Measurements from ENCODE around the gene CRB2.

Gene CRB2

GRCh38 chr9:123357743-123358059 lies 1.7 kb downstream of the CRB2 start:
- Mint-ChIP-seq H3K27me3 (peaks cover 8 to 44% of the 10 kb centered on the region in 2 donors), H3K4me1 (ENCODE audit: low read depth in 2 of 2) (peaks cover 3 to 4% of the 10 kb centered on the region in 2 donors), H3K9me3 (no peaks in the 10 kb centered on the region), H3K27ac (no peak overlapping the region), H3K36me3 (ENCODE audit: insufficient read depth) (no peaks in the 10 kb centered on the region), H3K4me3 (no peak overlapping the region)
- ATAC-seq (replicated peaks), result no peak
- DNase-seq, result no peak

- no peaks in the 10 kb centered on the region for H3K36me3 Mint-ChIP-seq (ENCODE audit: insufficient read depth)
- peaks cover 3 to 4% of the 10 kb centered on the region in 2 donors for H3K4me1 Mint-ChIP-seq (ENCODE audit: low read depth in 2 of 2)
- DNase-seq (no peak), ATAC-seq (replicated peaks) (no peak)
- H3K27me3 Mint-ChIP-seq, result peaks cover 6 to 41% of the 10 kb centered on the region in 2 donors
- H3K4me3 Mint-ChIP-seq, result no peak overlapping the region
- H3K27ac Mint-ChIP-seq, result no peak overlapping the region
- no peaks in the 10 kb centered on the region for H3K9me3 Mint-ChIP-seq
Measured at GRCh38 chr9:123358181-123358905, 2.3 kb downstream of the CRB2 start.

- Mint-ChIP-seq H3K4me3 (no peak overlapping the region), H3K36me3 (ENCODE audit: insufficient read depth) (no peaks in the 10 kb centered on the region), H3K4me1 (ENCODE audit: low read depth in 2 of 2) (peaks cover under 1 to 2% of the 10 kb centered on the region in 2 donors), H3K9me3 (no peaks in the 10 kb centered on the region), H3K27ac (no peak overlapping the region), H3K27me3 (peaks cover 6 to 42% of the 10 kb centered on the region in 2 donors)
- DNase-seq, result no peak
- ATAC-seq (replicated peaks), result no peak
Measured at GRCh38 chr9:123359106-123359505, 3.1 kb downstream of the CRB2 start.

GRCh38 chr9:123359546-123359945 lies 3.5 kb downstream of the CRB2 start:
- H3K9me3 Mint-ChIP-seq, result no peaks in the 10 kb centered on the region
- no peak overlapping the region for H3K27ac Mint-ChIP-seq
- DNase-seq (no peak), ATAC-seq (replicated peaks) (no peak)
- H3K4me1 Mint-ChIP-seq (ENCODE audit: low read depth in 2 of 2), result no peaks in the 10 kb centered on the region
- H3K36me3 Mint-ChIP-seq (ENCODE audit: insufficient read depth), result no peaks in the 10 kb centered on the region
- H3K27me3 Mint-ChIP-seq, result peaks cover 6 to 40% of the 10 kb centered on the region in 2 donors
- H3K4me3 Mint-ChIP-seq, result no peak overlapping the region

- Mint-ChIP-seq H3K27me3 (peaks cover 4 to 36% of the 10 kb centered on the region in 2 donors), H3K4me1 (ENCODE audit: low read depth in 2 of 2) (no peaks in the 10 kb centered on the region), H3K4me3 (no peak overlapping the region), H3K27ac (no peak overlapping the region), H3K9me3 (no peaks in the 10 kb centered on the region), H3K36me3 (ENCODE audit: insufficient read depth) (no peaks in the 10 kb centered on the region)
- ATAC-seq (replicated peaks) (no peak), DNase-seq (peak in 1 of 3 experiments; percentile 9)
Measured at GRCh38 chr9:123360161-123361085, 4.4 kb downstream of the CRB2 start.

- H3K27ac Mint-ChIP-seq, result no peak overlapping the region
- ATAC-seq (replicated peaks), result no peak
Measured at GRCh38 chr9:123361086-123361730, 5.2 kb downstream of the CRB2 start.

GRCh38 chr9:123361731-123362510 lies 5.9 kb downstream of the CRB2 start:
- DNase-seq (no peak), ATAC-seq (replicated peaks) (no peak)
- no peak overlapping the region for H3K27ac Mint-ChIP-seq
- H3K36me3 Mint-ChIP-seq (ENCODE audit: insufficient read depth), result no peaks in the 10 kb centered on the region
- no peaks in the 10 kb centered on the region for H3K9me3 Mint-ChIP-seq
- no peaks in the 10 kb centered on the region for H3K4me1 Mint-ChIP-seq (ENCODE audit: low read depth in 2 of 2)
- H3K4me3 Mint-ChIP-seq, result no peak overlapping the region
- H3K27me3 Mint-ChIP-seq, result peaks cover 5 to 36% of the 10 kb centered on the region in 2 donors

More at GRCh38 chr9:123361086-123361730, 5.2 kb downstream of the CRB2 start:
- H3K9me3 Mint-ChIP-seq, result no peaks in the 10 kb centered on the region
- no peaks in the 10 kb centered on the region for H3K36me3 Mint-ChIP-seq (ENCODE audit: insufficient read depth)
- no peak overlapping the region for H3K4me3 Mint-ChIP-seq
- H3K4me1 Mint-ChIP-seq (ENCODE audit: low read depth in 2 of 2), result no peaks in the 10 kb centered on the region
- no peak for DNase-seq
- H3K27me3 Mint-ChIP-seq, result peaks cover 5 to 36% of the 10 kb centered on the region in 2 donors

- Mint-ChIP-seq H3K4me3 (no peak overlapping the region), H3K4me1 (ENCODE audit: low read depth in 2 of 2) (no peaks in the 10 kb centered on the region), H3K27me3 (peaks cover 11 to 44% of the 10 kb centered on the region in 2 donors), H3K9me3 (no peaks in the 10 kb centered on the region), H3K36me3 (ENCODE audit: insufficient read depth) (no peaks in the 10 kb centered on the region), H3K27ac (no peak overlapping the region)
- DNase-seq, result no peak
- ATAC-seq (replicated peaks), result no peak
Measured at GRCh38 chr9:123362856-123363255, 6.9 kb downstream of the CRB2 start.

GRCh38 chr9:123364241-123364824 lies 8.3 kb downstream of the CRB2 start:
- H3K27ac Mint-ChIP-seq, result no peak overlapping the region
- H3K9me3 Mint-ChIP-seq, result no peaks in the 10 kb centered on the region
- ATAC-seq (replicated peaks) (no peak), DNase-seq (no peak)
- no peaks in the 10 kb centered on the region for H3K4me1 Mint-ChIP-seq (ENCODE audit: low read depth in 2 of 2)
- H3K36me3 Mint-ChIP-seq (ENCODE audit: insufficient read depth), result peaks cover 4% of the 10 kb centered on the region
- H3K27me3 Mint-ChIP-seq, result peaks cover 22 to 59% of the 10 kb centered on the region in 2 donors
- H3K4me3 Mint-ChIP-seq, result no peak overlapping the region

GRCh38 chr9:123365287-123365880 lies 9.4 kb downstream of the CRB2 start:
- H3K9me3 Mint-ChIP-seq, result no peaks in the 10 kb centered on the region
- peaks cover 4% of the 10 kb centered on the region for H3K36me3 Mint-ChIP-seq (ENCODE audit: insufficient read depth)
- peaks cover 28 to 70% of the 10 kb centered on the region in 2 donors for H3K27me3 Mint-ChIP-seq
- DNase-seq (no peak), ATAC-seq (replicated peaks) (no peak)
- H3K4me3 Mint-ChIP-seq, result no peak overlapping the region
- no peaks in the 10 kb centered on the region for H3K4me1 Mint-ChIP-seq (ENCODE audit: low read depth in 2 of 2)
- H3K27ac Mint-ChIP-seq, result no peak overlapping the region

GRCh38 chr9:123365881-123366528 lies 10.0 kb downstream of the CRB2 start:
- no peaks in the 10 kb centered on the region for H3K4me1 Mint-ChIP-seq (ENCODE audit: low read depth in 2 of 2)

GRCh38 chr9:123368023-123368422 lies 12.0 kb downstream of the CRB2 start:
- Mint-ChIP-seq H3K9me3 (no peaks in the 10 kb centered on the region), H3K27ac (peak overlapping the region in 1 of 2 donors; percentile 19), H3K4me1 (ENCODE audit: low read depth in 2 of 2) (peaks cover 0 to 4% of the 10 kb centered on the region in 2 donors), H3K36me3 (ENCODE audit: insufficient read depth) (peaks cover 4% of the 10 kb centered on the region), H3K27me3 (peaks cover 49 to 76% of the 10 kb centered on the region in 2 donors), H3K4me3 (no peak overlapping the region)
- ATAC-seq (replicated peaks) (no peak), DNase-seq (no peak)

More at GRCh38 chr9:123365881-123366528, 10.0 kb downstream of the CRB2 start:
- Mint-ChIP-seq H3K36me3 (ENCODE audit: insufficient read depth) (peaks cover 4% of the 10 kb centered on the region), H3K9me3 (no peaks in the 10 kb centered on the region), H3K27me3 (peaks cover 29 to 74% of the 10 kb centered on the region in 2 donors), H3K27ac (no peak overlapping the region), H3K4me3 (no peak overlapping the region)
- ATAC-seq (replicated peaks) (no peak), DNase-seq (no peak)
